H9 (cell line): Measurements from ENCODE around the gene HSPA2. TPM values are rescaled to one million over a fixed set of nuclear protein-coding genes. Genes with fewer than 3 reads are reported as not detected.

ENCODE experiments used
- DNase-seq: peaks from one replicate; pipeline ENCODE4 v3.0.0-alpha.2; 2017
- H2AFZ ChIP-seq: one replicate; pipeline ENCODE4 v1.6.1; 2013; ENCODE audit warnings: mild to moderate bottlenecking, low read length, control low read depth, moderate library complexity
- H2AK5ac ChIP-seq: 2 replicates; pipeline ENCODE4 v1.6.1; 2013; ENCODE audit warnings: low read length, control low read depth, mixed read lengths; ENCODE audit not compliant: insufficient read length
- H2BK120ac ChIP-seq: one replicate; pipeline ENCODE4 v1.6.1; 2013; ENCODE audit warnings: low read depth, mild to moderate bottlenecking, low read length, control low read depth, inconsistent platforms; ENCODE audit not compliant: poor library complexity, severe bottlenecking
- H2BK12ac ChIP-seq: 2 replicates; pipeline ENCODE4 v1.6.1; 2013; ENCODE audit warnings: low read length, control low read depth, mixed read lengths, low read depth; ENCODE audit not compliant: insufficient read length
- H2BK15ac ChIP-seq: 2 replicates; pipeline ENCODE4 v1.6.1; 2013; ENCODE audit warnings: low read depth, low read length, control low read depth
- H2BK20ac ChIP-seq: one replicate; pipeline ENCODE4 v1.6.1; 2013; ENCODE audit warnings: low read depth, mild to moderate bottlenecking, low read length, control low read depth, inconsistent platforms; ENCODE audit not compliant: poor library complexity, severe bottlenecking
- H2BK5ac ChIP-seq: 2 replicates; pipeline ENCODE4 v1.6.1; 2013; ENCODE audit warnings: low read length, control low read depth, mixed read lengths; ENCODE audit not compliant: insufficient read length
- H3K14ac ChIP-seq: 2 replicates; pipeline ENCODE4 v1.6.1; 2013; ENCODE audit warnings: low read length, control low read depth; ENCODE audit not compliant: insufficient read depth
- H3K18ac ChIP-seq: 2 replicates; pipeline ENCODE4 v1.6.1; 2013; ENCODE audit warnings: low read depth, mild to moderate bottlenecking, mixed read lengths, low read length, control low read depth; ENCODE audit not compliant: insufficient read length
- H3K23ac ChIP-seq: 2 replicates; pipeline ENCODE4 v1.6.1; 2013; ENCODE audit warnings: low read length, control low read depth, mixed read lengths, low read depth; ENCODE audit not compliant: insufficient read length
- H3K23me2 ChIP-seq: 2 replicates; pipeline ENCODE4 v1.6.1; 2013; ENCODE audit warnings: low read depth, mild to moderate bottlenecking, mixed read lengths, low read length, control low read depth; ENCODE audit not compliant: insufficient read length, poor library complexity, severe bottlenecking
- H3K27ac ChIP-seq: 2 replicates; pipeline ENCODE4 v1.5.1; 2013; ENCODE audit warnings: low read length, control low read depth, mixed read lengths, low read depth; ENCODE audit not compliant: insufficient read length
- H3K27me3 ChIP-seq: 2 replicates; pipeline ENCODE4 v1.6.1; 2013; ENCODE audit warnings: low read length, control low read depth, inconsistent platforms; ENCODE audit not compliant: insufficient read depth
- H3K4ac ChIP-seq: 2 replicates; pipeline ENCODE4 v1.6.1; 2013; ENCODE audit warnings: low read depth, mild to moderate bottlenecking, control low read depth, inconsistent platforms, low read length, moderate library complexity
- H3K4me1 ChIP-seq: 2 replicates; pipeline ENCODE4 v1.6.1; 2013; ENCODE audit warnings: low read length, control low read depth, inconsistent platforms; ENCODE audit not compliant: insufficient read depth
- H3K4me2 ChIP-seq: 2 replicates; pipeline ENCODE4 v1.6.1; 2013; ENCODE audit warnings: low read length, control low read depth, mixed read lengths; ENCODE audit not compliant: insufficient read length, insufficient read depth
- H3K56ac ChIP-seq: 2 replicates; pipeline ENCODE4 v1.6.1; 2013; ENCODE audit warnings: low read depth, mild to moderate bottlenecking, mixed read lengths, low read length, control low read depth; ENCODE audit not compliant: insufficient read length
- H3K79me1 ChIP-seq: 2 replicates; pipeline ENCODE4 v1.6.1; 2013; ENCODE audit warnings: low read depth, mild to moderate bottlenecking, moderate library complexity, low read length, control low read depth, inconsistent platforms; ENCODE audit not compliant: insufficient read depth, poor library complexity, severe bottlenecking
- H3K79me2 ChIP-seq: 2 replicates; pipeline ENCODE4 v1.6.1; 2013; ENCODE audit warnings: low read length, control low read depth, inconsistent platforms; ENCODE audit not compliant: insufficient read depth
- H3K9ac ChIP-seq: 2 replicates; pipeline ENCODE4 v1.6.1; 2013; ENCODE audit warnings: low read length, control low read depth, mixed read lengths; ENCODE audit not compliant: insufficient read length; ENCODE audit errors: extremely low read depth
- H3K9me3 ChIP-seq: one replicate; pipeline ENCODE4 v1.6.1; 2013; ENCODE audit warnings: low read depth, low read length, inconsistent platforms; ENCODE audit not compliant: control insufficient read depth
- H3T11ph ChIP-seq: one replicate; pipeline ENCODE4 v1.6.1; 2013; ENCODE audit warnings: mild to moderate bottlenecking, low read length, control low read depth, inconsistent platforms
- H4K20me1 ChIP-seq: one replicate; pipeline ENCODE4 v1.6.1; 2013; ENCODE audit not compliant: control insufficient read depth, insufficient read length, insufficient read depth
- H4K5ac ChIP-seq: 2 replicates; pipeline ENCODE4 v1.6.1; 2013; ENCODE audit warnings: low read depth, mild to moderate bottlenecking, mixed read lengths, low read length, control low read depth; ENCODE audit not compliant: insufficient read length
- H4K8ac ChIP-seq: replicated peaks from 2 replicates; pipeline ENCODE4 v1.6.1; 2013; ENCODE audit warnings: low read length, control low read depth, mixed read lengths, low read depth; ENCODE audit not compliant: insufficient read length
- H4K91ac ChIP-seq: 2 replicates; pipeline ENCODE4 v1.6.1; 2013; ENCODE audit warnings: low read depth, mild to moderate bottlenecking, moderate library complexity, mixed read lengths, low read length, control low read depth; ENCODE audit not compliant: insufficient read length
- H3K27ac Mint-ChIP-seq, 3 experiments: 2 replicates in 2 of 3; 3 replicates in 1 of 3; pipeline ENCODE4 v1.8.0; 2020 to 2021; ENCODE audit warnings: mixed read lengths in 3 of 3, mild to moderate bottlenecking in 1 of 3, moderate library complexity in 1 of 3
- H3K27me3 Mint-ChIP-seq: 2 replicates; pipeline ENCODE4 v1.8.0; 2021; ENCODE audit warnings: low read depth, mild to moderate bottlenecking, moderate library complexity, mixed read lengths
- H3K36me3 Mint-ChIP-seq, 3 experiments: 2 replicates in 2 of 3; 3 replicates in 1 of 3; pipeline ENCODE4 v1.8.0; 2020 to 2021; ENCODE audit warnings: low read depth in 3 of 3, mixed read lengths in 3 of 3; ENCODE audit not compliant: insufficient read depth in 1 of 3
- H3K4me1 Mint-ChIP-seq, 2 experiments: 2 replicates each; pipeline ENCODE4 v1.8.0; 2020; ENCODE audit warnings: mixed read lengths in 2 of 2
- H3K4me3 Mint-ChIP-seq, 2 experiments: 2 replicates in 1 of 2; 3 replicates in 1 of 2; pipeline ENCODE4 v1.8.0; 2020 to 2021; ENCODE audit warnings: mild to moderate bottlenecking in 2 of 2, mixed read lengths in 2 of 2, moderate library complexity in 1 of 2
- H3K9me3 Mint-ChIP-seq, 2 experiments: 2 replicates in 1 of 2; 3 replicates in 1 of 2; pipeline ENCODE4 v1.8.0; 2020; ENCODE audit warnings: mild to moderate bottlenecking in 2 of 2, mixed read lengths in 2 of 2, moderate library complexity in 1 of 2
- CTCF ChIP-seq: fragments of 200-600 bp; sonication (generic); conservative IDR thresholded peaks from 3 replicates; pipeline ENCODE4 v1.8.0; 2021; ENCODE audit warnings: antibody characterized with exemption, mild to moderate bottlenecking
- WGBS: extraction: QIAGEN DNeasy Blood & Tissue Kit; methylation state at CpG from one replicate; pipeline ENCODE4 v1.1.7; 2013; ENCODE audit warnings: missing lambda C conversion rate, low lambda C conversion rate, mixed read lengths; ENCODE audit not compliant: insufficient read length; ENCODE audit errors: extremely low coverage; 5-methylcytosine and 5-hydroxymethylcytosine counted together
- total RNA-seq: library from RNA; stranded (reverse); gene quantifications from 2 replicates; pipeline ENCODE4 v1.2.1, GENCODE V29; 2021

The HSPA2 gene
- total RNA-seq, 1 experiment from 2014 or later: 25.8 TPM

GRCh38 chr14:64518229-64518628 lies 22.3 kb upstream of the HSPA2 start:
- Histone ChIP-seq H3T11ph (no peak overlapping the region), H2BK5ac (no peak overlapping the region), H3K79me1 (peaks cover 3% of the 10 kb centered on the region), H3K4me2 (no peak overlapping the region), H3K27ac (no peak overlapping the region), H3K4ac (no peak overlapping the region), H4K8ac (no peak overlapping the region), H2BK20ac (no peak overlapping the region), H3K23me2 (no peaks in the 10 kb centered on the region), H4K20me1 (no peaks in the 10 kb centered on the region), H3K9ac (no peak overlapping the region), H3K56ac (no peak overlapping the region), H3K79me2 (peaks cover 11% of the 10 kb centered on the region; the same call in 1 of the 2 replicates), H2AFZ (no peak overlapping the region), H4K5ac (no peak overlapping the region), H3K4me1 (no peaks in the 10 kb centered on the region), H2BK12ac (no peak overlapping the region), H2BK120ac (no peak overlapping the region), H3K27me3 (no peaks in the 10 kb centered on the region), H3K14ac (no peak overlapping the region), H2AK5ac (no peak overlapping the region), H4K91ac (no peak overlapping the region), H2BK15ac (no peak overlapping the region), H3K23ac (no peak overlapping the region), H3K9me3 (no peaks in the 10 kb centered on the region), H3K18ac (no peak overlapping the region)
- no peak for TF ChIP-seq CTCF
- Mint-ChIP-seq H3K4me1 (no peaks in the 10 kb centered on the region), H3K9me3 (no peaks in the 10 kb centered on the region), H3K27me3 (no peaks in the 10 kb centered on the region), H3K27ac (no peak overlapping the region), H3K36me3 (peaks cover 0 to 2% (median 0%) of the 10 kb centered on the region in 3 experiments; a peak in 2 of 7 replicates), H3K4me3 (no peak overlapping the region)
- no CpG with 5 or more reads among the region's 4 CpGs for WGBS
- no peak for DNase-seq
